HL-60 (cell line): ENCODE results near the gene ZAP70.

Source experiments
- DNase-seq, 2 experiments: peaks; one replicate each; pipeline ENCODE4 v3.0.0-alpha.2; 2010 to 2020; ENCODE audit warnings: low read depth in 1 of 2, low spot score in 1 of 2
- H3K27ac ChIP-seq: fragments of 250-450 bp; sonication (Bioruptor Pico); replicated peaks from 2 replicates; pipeline ENCODE4 v1.5.1; 2020; ENCODE audit warnings: mild to moderate bottlenecking, moderate library complexity
- H3K27me3 ChIP-seq: fragments of 250-450 bp; sonication (Bioruptor Pico); 2 replicates; pipeline ENCODE4 v1.5.1; 2021; ENCODE audit warnings: mild to moderate bottlenecking, moderate library complexity; ENCODE audit not compliant: insufficient read depth, poor library complexity, severe bottlenecking
- H3K4me3 ChIP-seq: replicated peaks from 2 replicates; pipeline ENCODE4 v1.5.1; 2011; ENCODE audit warnings: mild to moderate bottlenecking, control low read depth, low read length; ENCODE audit not compliant: insufficient read depth
- CTCF ChIP-seq: IDR thresholded peaks from one replicate; pipeline ENCODE4 v1.5.1; 2011; ENCODE audit warnings: low read length, control low read depth, inconsistent platforms; ENCODE audit not compliant: insufficient read depth
- GABPA ChIP-seq: IDR thresholded peaks from 2 replicates; pipeline ENCODE4 v1.6.1; 2012; ENCODE audit warnings: low read depth
- POLR2AphosphoS5 ChIP-seq: IDR thresholded peaks from 2 replicates; pipeline ENCODE4 v1.6.1; 2012; ENCODE audit warnings: low read depth
- REST ChIP-seq: IDR thresholded peaks from 2 replicates; pipeline ENCODE4 v1.6.1; 2012; ENCODE audit warnings: low read depth; ENCODE audit not compliant: insufficient replicate concordance
- SPI1 ChIP-seq: IDR thresholded peaks from 2 replicates; pipeline ENCODE4 v1.6.1; 2012; ENCODE audit warnings: low read depth, mild to moderate bottlenecking, borderline replicate concordance

The ZAP70 gene

GRCh38 chr2:97775074-97775473 is 61.7 kb downstream of the ZAP70 start:
- Histone ChIP-seq H3K27ac (no peak overlapping the region), H3K4me3 (no peak overlapping the region), H3K27me3 (no peaks in the 10 kb centered on the region)
- TF ChIP-seq REST = no peak
- TF ChIP-seq CTCF = no peak
- TF ChIP-seq SPI1 = no peak
- no peak for TF ChIP-seq GABPA
- TF ChIP-seq POLR2AphosphoS5 = no peak
- DNase-seq = no peak

DNA sequence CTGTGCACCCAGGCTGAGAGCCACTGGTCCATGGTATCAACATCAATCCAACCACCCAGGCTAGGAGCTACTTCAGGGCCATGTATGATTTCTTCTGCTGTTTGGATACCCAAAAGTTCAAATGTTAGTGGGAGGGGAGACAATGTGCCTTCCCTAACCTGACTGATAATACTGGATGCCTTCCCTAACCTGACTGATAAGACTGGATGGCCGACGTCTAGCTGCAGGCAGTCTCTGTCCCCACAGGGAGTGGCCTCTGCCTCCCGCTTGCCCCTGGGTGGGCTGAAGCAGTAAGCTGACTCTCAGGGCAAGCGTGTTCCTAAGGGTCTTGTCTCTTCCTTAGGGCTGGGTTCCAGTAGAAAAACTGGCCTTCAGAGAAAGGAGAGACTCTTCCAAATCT is 65.8 kb downstream of the ZAP70 start:
- Histone ChIP-seq H3K27ac (no peak overlapping the region), H3K27me3 (no peaks in the 10 kb centered on the region), H3K4me3 (no peak overlapping the region)
- DNase-seq = no peak
- TF ChIP-seq POLR2AphosphoS5 = no peak
- TF ChIP-seq REST = no peak

DNA sequence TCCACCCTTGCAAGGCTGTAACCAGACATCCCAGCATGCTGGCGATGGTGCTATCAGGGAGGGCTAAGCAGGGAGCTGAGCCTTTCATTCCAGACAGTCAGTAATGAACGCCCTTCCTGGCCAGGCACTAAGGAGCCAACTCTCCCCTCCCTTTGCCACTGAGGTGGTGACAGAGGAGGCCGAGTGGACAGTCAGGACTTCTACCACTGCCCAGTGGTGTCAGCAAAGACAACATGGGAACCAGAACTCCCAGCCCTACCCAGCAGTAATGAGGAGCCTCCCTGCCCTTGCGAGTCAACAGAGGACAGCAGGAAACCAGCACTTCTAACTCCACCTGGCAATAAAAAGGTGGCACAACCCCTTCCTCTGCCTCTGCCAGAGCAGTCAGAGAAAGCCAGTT is 68.6 kb downstream of the ZAP70 start:
- Histone ChIP-seq H3K27ac (no peak overlapping the region), H3K4me3 (no peak overlapping the region), H3K27me3 (no peaks in the 10 kb centered on the region)
- TF ChIP-seq GABPA = no peak
- TF ChIP-seq CTCF = no peak
- no peak for TF ChIP-seq SPI1
- TF ChIP-seq POLR2AphosphoS5 = no peak
- no peak for TF ChIP-seq REST
- no peak for DNase-seq

DNA sequence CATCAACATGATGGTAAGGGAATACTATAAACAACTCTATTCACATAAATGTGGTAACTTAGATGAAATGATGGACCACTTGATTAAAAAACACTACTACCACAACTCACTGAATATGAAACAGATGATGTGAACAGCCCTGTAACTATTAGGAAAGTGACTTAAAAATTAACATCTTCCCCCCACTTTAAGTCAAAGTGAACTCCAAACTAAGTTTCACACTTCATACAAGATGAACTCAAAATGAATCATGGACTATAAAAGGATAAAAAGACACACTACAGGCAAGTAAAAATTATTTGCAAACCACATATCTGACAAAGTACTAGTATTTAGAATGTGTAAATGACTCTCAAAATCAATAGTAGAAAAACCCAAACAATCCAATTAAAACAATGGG is 71.6 kb downstream of the ZAP70 start:
- no peak for DNase-seq
- Histone ChIP-seq H3K27ac (no peak overlapping the region), H3K27me3 (no peaks in the 10 kb centered on the region), H3K4me3 (no peak overlapping the region)
- TF ChIP-seq SPI1 = no peak
- no peak for TF ChIP-seq POLR2AphosphoS5
- TF ChIP-seq CTCF = no peak
- no peak for TF ChIP-seq GABPA
- TF ChIP-seq REST = no peak
